ENCODE measurements around the gene AMELY.
"Not testable (repeated sequence)": the region's sequence is repeated elsewhere in the genome, so short reads cannot be mapped to it uniquely, and the experiment has no call there.

Gene AMELY, protein sequence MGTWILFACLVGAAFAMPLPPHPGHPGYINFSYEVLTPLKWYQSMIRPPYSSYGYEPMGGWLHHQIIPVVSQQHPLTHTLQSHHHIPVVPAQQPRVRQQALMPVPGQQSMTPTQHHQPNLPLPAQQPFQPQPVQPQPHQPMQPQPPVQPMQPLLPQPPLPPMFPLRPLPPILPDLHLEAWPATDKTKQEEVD

DNA sequence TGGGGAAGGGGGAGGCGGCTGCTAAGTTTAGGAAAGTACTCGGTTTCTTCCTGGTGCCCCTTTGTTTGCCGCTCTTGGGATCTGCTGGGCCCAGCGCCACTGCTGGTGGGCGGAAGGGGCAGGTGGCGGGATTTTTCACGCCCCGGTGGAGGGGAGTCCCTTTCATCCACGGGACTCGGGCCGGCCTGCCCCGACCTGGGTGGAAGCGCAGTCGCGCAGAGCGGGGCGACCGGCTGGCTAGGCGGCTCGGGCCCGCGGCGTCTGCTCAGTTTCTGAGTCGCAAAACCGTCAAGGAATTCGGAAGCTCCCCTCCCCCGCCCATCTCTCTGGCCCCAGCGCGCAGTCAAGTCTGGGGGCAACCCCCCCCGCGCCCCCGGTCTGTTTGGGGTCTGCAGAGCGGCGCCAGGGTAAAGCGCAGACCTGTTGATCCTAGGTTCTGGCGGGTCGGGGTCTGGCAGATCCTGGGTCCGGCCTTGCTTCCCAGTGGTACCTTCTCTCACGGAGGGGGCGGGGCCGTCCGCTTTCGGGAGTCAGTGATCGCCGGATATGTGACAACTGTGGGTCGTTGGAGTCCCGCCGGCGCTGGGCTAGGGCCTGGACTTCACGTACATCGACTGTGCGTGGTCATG, at the start of gene AMELY:
TSS of gene AMELY (minus strand) at position 500 of the 629 bp plus-strand sequence. CDS start 39,144 bp downstream, outside the sequence.
- DNase-seq, result no peak

DNA sequence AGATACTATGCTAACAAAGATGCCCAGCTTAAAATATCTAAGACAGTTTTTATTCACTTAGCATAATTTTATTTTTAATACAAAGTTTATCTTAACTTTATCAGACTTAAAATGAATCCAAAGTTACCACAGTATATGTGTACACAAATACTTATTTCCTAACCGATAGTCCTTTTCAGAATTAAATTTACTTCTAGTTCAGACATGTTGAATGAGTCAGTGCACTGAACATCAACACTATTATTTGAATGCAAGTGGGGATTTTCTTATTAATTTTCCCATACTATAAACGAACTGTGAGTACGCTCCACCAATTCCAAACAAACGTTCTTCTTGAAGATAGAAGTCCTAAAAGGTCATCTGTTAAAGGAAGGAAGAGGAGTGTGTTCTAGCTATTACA, 38.4 kb upstream of the AMELY start:
- DNase-seq, result no peak

DNA sequence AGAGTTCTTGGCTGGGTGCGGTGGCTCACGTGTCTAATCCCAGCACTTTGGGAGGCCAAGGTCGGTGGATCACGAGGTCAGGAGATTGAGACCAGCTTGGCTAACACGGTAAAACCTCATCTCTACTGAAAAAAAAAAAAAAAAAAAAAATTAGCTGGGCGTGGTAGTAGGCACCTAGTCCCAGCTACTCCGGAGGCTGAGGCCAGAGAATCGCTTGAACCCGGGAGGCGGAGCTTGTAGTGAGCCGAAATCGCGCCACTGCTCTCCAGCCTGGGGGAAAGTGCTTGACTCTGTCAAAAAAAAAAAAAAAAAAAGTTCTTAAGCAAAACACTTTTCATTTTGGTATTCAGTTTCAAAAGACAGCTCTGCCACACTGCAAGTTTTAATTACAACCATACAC, 36.8 kb upstream of the AMELY start:
- no peak for DNase-seq

DNA sequence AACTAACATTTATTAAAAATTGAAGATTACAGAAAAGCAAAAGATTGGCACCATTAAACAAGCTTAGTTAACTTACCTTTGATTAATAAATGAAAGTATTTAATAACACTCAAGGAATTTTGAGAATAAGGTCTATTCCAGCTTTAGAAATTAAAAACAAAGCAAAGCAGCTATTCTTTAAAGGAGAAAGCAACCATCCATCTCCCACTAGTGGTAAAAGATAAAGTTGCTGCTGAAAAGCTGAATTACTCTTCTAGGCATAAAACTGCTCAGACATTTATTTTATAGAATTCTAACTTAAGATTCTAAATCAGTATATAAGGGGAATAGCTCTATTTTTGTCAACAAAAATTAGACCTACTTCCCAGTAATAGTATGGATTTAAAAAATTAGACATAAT, 36.1 kb upstream of the AMELY start:
- no peak for DNase-seq

DNA sequence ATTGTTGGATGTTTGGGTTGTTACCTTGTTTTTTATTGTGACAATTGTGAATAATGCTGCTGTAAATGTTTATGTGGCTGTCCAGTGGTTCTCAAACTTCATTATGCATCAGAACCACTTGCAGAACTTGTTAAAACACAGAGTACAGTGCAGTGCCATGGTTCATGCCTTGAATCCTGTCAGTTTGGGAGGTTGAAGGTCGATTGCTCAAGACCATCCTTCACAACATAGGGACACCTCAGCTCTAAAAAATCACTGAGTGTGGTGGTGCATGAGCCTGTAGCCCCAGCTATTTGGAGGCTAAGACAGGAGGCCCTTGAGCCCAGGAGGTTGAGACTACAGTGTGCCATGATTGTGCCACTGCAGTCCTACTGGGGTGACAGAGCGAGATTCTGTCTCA, 23.9 kb upstream of the AMELY start:
- no peak for DNase-seq

DNA sequence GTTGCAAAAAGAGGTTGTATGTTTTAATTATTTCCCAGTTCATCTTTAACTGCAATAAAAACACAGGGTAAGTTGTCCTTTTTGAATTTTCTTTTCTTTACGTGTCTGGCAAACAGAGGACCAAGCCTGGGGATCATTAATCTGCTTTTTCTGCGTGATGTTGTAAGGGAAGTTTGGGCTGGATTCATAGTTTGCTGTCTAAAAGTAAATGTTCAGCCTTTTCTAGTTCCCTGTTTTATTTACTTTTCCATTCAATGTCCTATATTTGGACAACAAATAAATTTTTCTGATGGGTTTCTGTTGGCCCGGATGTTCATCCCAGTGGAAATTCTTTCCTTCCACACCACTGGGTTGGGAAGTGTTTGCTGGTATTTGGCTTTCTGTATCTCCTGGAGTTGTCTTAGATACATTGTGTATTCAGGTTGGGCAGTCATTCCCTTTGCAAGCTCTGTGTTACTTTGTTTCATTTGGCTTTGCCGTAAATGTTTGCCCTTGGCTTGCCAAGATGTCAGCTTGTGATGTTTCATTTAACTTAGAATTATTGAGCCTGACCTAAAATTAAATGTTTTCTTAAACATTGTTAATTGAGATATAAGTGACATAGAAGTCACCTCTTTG, 20.3 kb upstream of the AMELY start:
- DNase-seq, result no peak

DNA sequence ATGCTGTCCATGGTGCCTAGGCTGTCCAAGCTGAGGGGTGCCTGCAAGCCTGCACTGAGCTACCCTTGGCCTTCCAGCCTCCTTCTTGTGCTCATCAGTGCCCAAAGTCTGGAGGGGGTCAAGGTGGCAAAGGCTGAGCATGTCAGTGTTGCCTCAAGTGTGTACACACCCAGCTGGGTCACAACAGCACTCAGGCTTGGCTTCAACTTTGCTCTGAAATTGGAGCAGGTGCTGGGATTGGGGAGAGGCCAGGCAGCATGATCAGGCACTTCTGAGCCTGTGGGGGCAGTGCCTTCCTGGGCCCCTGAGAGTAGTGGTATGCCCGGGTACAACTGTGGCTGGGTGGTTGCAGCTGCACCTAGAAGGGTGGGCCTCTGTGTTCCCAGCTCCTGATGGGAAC, 17.7 kb upstream of the AMELY start:
- DNase-seq, result no peak

DNA sequence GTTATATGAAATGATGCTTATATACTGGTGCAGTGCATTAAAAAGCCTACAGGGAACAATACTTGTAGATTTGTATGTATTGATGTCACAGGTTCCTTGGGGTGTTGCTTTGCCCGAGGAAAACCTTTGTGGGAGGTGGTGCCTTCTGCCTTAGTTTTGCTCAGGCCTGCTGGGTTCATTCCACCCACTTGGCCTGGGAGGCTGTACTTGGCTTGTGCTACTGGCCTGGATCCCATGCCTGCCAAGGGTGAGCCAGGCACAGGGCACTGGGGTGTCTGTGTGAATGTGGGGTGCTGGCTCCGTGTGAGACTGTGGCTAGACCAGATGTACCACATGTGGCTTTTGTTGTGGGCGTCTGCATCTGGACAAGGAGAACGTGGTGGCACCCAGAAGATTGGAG, 16.7 kb upstream of the AMELY start:
- DNase-seq, result no peak

DNA sequence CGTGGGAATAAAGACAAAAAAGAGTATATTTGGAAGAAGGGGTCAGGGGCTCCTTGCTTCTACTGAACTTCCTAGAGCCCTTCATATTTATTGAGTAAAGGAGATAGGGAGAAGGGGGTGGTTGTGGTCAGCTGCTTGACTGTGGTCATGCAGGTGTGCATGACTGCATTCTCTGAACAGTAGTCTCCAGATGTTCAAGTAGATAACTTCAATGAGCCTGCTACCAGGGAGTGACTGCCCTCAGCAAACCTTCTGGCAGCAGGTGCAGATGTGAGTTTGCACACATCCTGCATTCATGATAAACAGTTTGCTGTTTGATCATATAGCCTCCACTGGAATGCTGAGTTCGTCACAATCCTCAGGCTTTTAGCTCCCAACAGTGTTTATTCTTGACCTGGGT, 9.5 kb upstream of the AMELY start:
- no peak for DNase-seq

DNA sequence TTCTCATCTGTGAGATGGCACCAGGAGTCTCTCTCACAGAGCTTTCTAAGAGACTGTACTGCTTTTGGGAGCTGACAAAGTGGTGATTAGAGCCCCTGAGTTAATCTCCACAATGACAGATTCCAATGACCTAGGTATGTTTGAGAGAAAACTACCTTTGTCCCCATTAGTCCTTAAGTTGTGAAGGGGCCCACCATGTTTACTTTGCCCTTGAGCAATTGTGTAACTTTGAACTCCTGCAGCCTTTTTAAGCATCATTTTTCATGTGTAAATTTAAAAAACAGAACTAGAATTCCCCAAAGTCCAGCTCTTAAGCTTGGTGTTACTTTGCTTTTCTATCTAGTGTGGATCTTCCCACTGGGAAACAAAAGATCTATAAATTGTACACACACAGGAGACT, 1.8 kb upstream of the AMELY start:
- DNase-seq, result no peak

DNA sequence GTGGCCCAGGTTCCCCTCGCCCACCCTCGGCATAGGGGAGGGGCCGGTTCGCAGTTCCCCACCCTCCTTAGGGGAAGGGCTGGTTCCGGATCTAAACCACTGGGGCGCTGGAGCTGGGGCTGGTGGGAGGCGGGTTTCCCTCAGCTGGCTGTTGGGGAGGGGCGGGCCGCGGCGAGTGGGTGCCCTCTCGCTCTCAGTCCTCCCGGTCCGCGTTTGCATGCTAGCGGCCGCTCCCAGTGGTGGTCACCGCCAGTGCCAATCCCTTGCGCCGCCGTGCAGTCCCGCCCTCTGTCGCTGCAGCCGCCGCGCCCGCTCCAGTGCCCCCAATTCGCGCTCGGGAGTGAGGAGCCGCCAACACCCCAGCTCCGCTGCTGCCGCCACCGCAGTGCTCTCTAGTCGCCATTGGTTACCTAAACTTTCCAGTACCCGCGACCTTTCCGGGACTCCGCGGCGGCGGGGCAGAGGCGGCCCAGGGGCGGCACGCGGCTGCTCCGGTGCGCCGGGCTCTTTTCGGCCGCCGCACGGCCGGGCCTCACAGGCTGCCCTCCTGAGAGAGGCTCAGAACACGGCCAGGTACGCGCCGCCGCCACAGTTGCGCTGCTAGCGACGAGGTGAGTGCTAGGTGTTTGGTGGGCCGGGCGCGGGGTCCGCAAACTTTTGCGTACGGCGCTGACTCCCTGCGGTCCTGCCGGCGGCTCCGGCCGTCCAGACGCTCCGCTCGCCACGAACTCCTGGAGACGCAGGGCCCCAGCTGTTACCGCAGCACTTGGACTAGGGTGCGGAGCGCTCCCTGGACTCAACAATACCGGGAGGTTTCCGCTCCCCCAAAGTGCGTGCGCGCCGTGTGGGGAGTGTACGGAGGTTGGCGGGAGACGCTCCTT, 940 bp downstream of the AMELY start, which contains the start of gene TBL1Y:
TSS of gene TBL1Y (plus strand) at position 326 of the 881 bp plus-strand sequence. CDS start 114,388 bp downstream, outside the sequence.
- DNase-seq, result no peak

DNA sequence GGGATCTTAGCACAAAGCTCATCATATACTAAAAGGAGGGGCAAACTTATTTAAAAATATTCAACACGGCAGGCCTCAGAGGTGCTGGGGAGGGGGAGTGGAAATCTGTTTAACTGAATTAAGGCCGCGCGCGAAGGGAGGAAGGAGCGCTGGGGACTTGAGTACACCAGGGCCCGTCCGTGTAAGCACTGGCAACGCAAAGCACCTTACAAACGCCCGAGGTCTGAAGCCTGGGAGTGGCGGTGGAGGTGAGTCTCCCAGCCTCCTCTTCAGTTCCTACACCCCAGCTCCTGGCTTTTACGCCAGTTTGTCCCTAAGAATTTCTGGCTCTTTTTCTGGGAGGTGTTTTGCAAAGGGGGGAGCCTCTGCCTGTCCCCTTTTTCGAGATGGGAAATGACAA, 1.7 kb downstream of the AMELY start:
- DNase-seq, result no peak

DNA sequence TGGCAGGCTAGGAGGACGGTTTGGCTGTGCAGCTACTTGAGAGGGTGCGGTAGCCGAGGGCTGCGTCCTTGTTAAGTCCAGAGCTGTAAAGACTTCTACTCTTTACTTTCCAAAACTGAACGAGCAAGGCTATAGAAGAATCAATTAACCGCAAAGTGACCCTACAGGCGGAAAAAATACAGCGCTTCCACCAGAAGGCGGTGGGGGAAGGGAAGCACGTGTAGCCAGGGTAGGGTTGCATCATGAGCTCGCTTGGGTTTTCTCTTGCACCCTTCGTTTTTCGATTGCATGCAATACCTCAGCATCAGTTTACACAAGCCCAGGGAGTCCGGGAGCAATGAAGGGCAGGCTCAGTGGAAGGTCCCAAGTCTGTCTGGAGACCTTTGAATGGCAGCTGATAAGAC, 2.4 kb downstream of the AMELY start:
- DNase-seq, result no peak

DNA sequence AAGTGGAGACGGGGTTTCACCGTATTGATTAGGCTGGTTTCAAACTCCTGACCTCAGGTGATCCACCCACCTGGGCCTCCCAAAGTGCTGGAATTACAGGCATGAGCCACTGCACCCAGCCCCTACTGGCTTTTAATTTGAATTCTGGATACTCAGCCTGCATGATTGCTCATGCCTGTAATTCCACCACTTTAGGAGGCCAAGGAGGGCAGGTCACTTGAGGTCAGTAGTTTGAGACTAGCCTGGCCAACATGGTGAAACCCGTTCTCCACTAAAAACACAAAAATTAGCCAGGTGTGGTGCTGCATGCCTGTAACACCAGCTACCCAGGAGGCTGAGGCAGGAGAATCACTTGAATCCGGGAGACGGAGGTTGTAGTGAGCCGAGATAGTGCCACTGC, 3.5 kb downstream of the AMELY start:
- DNase-seq, result not testable (repeated sequence)

DNA sequence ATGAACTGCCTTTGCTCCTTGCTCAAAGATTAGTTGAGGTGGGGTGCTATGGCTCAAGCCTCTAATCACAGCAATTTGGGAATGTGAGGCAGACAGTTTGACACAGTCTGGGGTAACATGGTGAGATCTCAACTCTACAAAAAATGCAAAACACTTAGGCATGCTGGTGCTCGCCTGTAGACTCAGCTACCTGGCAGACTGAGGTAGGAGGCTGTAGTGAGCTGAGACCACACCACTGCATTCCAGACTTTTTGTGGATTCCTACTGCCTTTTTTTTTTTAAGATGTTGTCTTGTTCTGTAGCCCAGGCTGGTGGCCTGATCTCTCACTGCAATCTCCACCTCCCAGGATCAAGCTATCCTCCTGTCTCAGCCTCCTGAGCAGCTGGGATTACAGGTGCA, 4.0 kb downstream of the AMELY start:
- DNase-seq, result no peak

DNA sequence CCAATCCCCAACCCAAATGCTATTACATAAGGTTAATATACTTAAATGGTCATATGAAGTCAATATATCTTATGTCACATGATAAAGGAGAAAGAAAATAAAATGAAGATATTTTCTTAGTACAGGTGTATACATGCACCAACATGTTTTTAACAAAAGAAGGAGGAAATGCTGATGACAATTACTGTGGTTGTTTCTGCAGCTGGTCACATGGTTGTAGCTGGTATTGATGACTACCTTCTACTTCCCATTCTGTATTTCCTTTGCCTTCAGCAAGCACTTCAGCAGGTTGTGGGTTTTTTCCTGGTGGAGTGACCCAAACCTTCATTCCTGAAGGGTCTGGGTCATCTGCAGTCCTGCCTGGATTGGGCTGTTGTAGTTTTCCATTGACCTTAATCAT, 9.4 kb downstream of the AMELY start:
- not testable (repeated sequence) for DNase-seq

DNA sequence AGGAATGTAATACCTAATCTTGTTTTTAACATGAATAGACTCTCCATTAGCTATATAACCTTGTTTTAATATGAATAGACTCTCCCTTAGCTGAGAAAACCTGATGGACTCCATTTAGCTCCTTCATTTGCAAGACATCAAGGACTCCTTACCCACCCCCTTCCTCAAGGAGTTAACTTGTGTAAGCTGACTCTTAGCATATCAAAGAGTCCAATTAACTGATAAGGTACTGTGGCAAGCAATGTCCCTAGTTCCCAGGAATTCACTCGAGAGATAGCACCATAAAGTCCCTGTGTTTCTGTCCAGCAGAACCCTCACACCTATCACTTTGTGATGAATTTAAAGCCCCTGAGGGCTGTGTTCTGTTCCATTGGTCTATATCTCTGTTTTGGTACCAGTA, 16.3 kb downstream of the AMELY start:
- no peak for DNase-seq

DNA sequence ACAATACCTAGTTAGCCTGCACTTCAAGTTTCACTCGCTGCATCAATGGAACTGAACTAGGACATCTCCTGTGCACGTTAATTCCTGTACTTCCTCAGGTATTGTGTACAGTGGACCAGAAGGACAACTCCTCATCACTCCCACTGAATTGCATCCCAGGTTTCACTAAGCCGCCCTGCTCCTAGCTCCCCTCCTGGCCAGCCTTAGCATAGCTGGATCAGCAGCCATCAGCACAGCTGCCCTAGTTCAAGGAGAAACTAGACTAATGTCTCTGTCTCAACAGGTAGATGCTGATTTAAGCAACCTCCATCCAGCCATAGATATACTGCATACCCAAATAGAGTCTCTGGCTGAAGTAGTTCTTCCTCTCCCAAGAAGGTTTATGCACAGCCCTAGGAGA, 17.1 kb downstream of the AMELY start:
- DNase-seq, result no peak

DNA sequence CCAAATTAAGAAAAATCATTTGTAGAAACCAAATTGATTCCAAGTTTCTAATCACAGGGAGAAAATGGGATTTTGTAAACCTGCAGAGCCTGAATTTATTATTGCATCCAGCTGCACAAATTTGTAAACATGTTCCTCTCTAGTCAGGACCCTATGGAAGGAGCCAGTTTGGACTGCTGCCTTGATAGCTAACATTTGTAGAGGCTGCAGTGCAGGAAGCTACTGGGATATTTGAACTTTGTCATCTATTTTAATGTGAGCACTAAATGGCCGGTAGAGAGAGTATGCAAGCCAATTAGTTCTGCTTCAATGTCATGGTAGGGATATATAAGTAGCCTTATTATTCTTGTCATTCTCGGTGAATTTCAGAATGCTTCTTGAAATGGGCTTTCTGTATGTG, 62.2 kb downstream of the AMELY start:
- DNase-seq, result no peak

DNA sequence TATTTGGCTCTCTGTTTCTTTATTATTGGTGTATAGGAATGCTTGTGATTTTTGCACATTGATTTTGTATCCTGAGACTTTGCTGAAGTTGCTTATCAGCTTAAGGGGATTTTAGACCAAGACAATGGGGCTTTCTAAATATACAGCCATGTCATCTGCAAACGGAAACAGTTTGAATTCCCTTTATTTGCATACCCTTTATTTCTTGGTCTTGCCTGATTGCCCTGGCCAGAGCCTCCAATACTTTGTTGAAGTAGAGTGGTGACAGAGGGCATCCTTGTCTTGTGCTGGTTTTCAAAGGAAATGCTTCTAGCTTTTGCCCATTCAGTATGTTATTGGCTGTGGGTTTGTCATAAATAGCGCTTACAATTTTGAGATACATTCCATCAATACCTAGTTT, 68.9 kb downstream of the AMELY start:
- not testable (repeated sequence) for DNase-seq
